Common myeloid progenitor, CD34-positive (primary cell): ENCODE data around the gene MACROD2.
"Not testable (repeated sequence)": the region's sequence is repeated elsewhere in the genome, so short reads cannot be mapped to it uniquely, and the experiment has no call there.

Source experiments
- CTCF ChIA-PET: fragments of 350-600 bp; sonication (Branson Sonifier 250); formaldehyde crosslinking; loops from one replicate; lab custom pipeline; 2021; ENCODE audit warnings: antibody characterized with exemption; lab: Charles Lee
- POLR2A ChIA-PET: fragments of 350-600 bp; sonication (Branson Sonifier 250); formaldehyde crosslinking; loops from one replicate; lab custom pipeline; 2021; ENCODE audit warnings: antibody characterized with exemption; lab: Charles Lee
- DNase-seq, 3 donors: peaks; one replicate each; pipeline versions ENCODE4 v3.0.0 to v3.0.0-alpha.2; 2013
- H3K27ac ChIP-seq, 2 experiments: 1 replicate in 1 of 2; 2 replicates in 1 of 2; pipeline ENCODE4 v1.7.0; 2013; ENCODE audit warnings: inconsistent platforms in 2 of 2, low read length in 2 of 2, mild to moderate bottlenecking in 2 of 2, low read depth in 1 of 2, moderate library complexity in 1 of 2; ENCODE audit not compliant: severe bottlenecking in 2 of 2, insufficient read depth in 1 of 2, poor library complexity in 1 of 2
- H3K27me3 ChIP-seq, 5 experiments: replicated peaks in 2 of 5; 1 replicate in 3 of 5; 2 replicates in 2 of 5; pipeline versions ENCODE4 v1.6.1 to v1.7.0; 2013; ENCODE audit warnings: low read length in 4 of 5, mild to moderate bottlenecking in 2 of 5, moderate library complexity in 2 of 5, inconsistent platforms in 1 of 5; ENCODE audit not compliant: insufficient read depth in 5 of 5, control insufficient read depth in 4 of 5
- H3K36me3 ChIP-seq, 4 experiments: 1 replicate in 2 of 4; 2 replicates in 2 of 4; pipeline versions ENCODE4 v1.6.1 to v1.7.0; 2013; ENCODE audit warnings: low read length in 3 of 4, control low read depth in 1 of 4, mild to moderate bottlenecking in 1 of 4; ENCODE audit not compliant: control insufficient read depth in 4 of 4, insufficient read depth in 4 of 4
- H3K4me1 ChIP-seq, 4 experiments: 1 replicate in 3 of 4; 2 replicates in 1 of 4; pipeline versions ENCODE4 v1.6.1 to v1.7.1; 2013; ENCODE audit warnings: low read length in 3 of 4, mild to moderate bottlenecking in 3 of 4, control low read depth in 1 of 4, inconsistent platforms in 1 of 4, moderate library complexity in 1 of 4; ENCODE audit not compliant: control insufficient read depth in 4 of 4, insufficient read depth in 4 of 4; ENCODE audit errors: control extremely low read depth in 1 of 4
- H3K4me3 ChIP-seq, 7 experiments: 1 replicate in 4 of 7; 2 replicates in 3 of 7; pipeline versions ENCODE4 v1.5.1 to v1.7.0; 2013; ENCODE audit warnings: mild to moderate bottlenecking in 7 of 7, low read length in 6 of 7, moderate library complexity in 6 of 7, inconsistent platforms in 2 of 7, low read depth in 2 of 7, control low read depth in 1 of 7; ENCODE audit not compliant: insufficient read depth in 4 of 7, control insufficient read depth in 1 of 7; ENCODE audit errors: extremely low read depth in 1 of 7
- H3K9me3 ChIP-seq, 5 experiments: 1 replicate in 4 of 5; 2 replicates in 1 of 5; pipeline versions ENCODE4 v1.6.1 to v1.7.1; 2013; ENCODE audit warnings: low read length in 4 of 5, mild to moderate bottlenecking in 2 of 5, inconsistent platforms in 1 of 5, low read depth in 1 of 5, moderate library complexity in 1 of 5; ENCODE audit not compliant: control insufficient read depth in 4 of 5, insufficient read depth in 2 of 5; ENCODE audit errors: control extremely low read depth in 1 of 5
- WGBS: methylation state at CpG from one replicate; pipeline ENCODE4 v1.1.5; 2013; ENCODE audit not compliant: insufficient coverage; 5-methylcytosine and 5-hydroxymethylcytosine counted together

MACROD2 gene

DNA sequence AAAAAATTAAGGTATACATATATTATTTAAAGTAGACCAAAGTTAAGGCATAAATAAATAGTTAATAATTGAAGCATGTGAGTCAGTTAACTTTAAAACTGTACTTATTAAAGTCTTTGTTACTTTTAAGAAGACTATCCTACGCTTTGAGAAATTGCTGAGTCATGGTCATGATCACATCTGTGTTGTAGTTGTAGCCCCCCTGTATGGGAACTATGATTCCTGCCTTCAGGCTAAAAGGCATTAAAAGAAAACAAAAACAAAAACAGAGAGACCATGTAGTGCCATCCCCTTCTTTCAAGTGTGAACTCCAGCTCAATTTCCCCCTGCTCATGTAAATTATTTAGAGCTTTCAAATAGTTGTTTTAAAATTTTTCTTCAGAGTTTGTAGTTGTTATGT is 218.7 kb downstream of the MACROD2 start:
- Histone ChIP-seq H3K9me3 (no peaks in the 10 kb centered on the region), H3K27me3 (no peaks in the 10 kb centered on the region), H3K27ac (no peak overlapping the region), H3K36me3 (no peaks in the 10 kb centered on the region), H3K4me3 (no peak overlapping the region), H3K4me1 (no peaks in the 10 kb centered on the region)
- ChIA-PET CTCF (no interaction called here), POLR2A (no interaction called here)
- no peak for DNase-seq
- WGBS: no CpG with 5 or more reads among the region's 1 CpG

DNA sequence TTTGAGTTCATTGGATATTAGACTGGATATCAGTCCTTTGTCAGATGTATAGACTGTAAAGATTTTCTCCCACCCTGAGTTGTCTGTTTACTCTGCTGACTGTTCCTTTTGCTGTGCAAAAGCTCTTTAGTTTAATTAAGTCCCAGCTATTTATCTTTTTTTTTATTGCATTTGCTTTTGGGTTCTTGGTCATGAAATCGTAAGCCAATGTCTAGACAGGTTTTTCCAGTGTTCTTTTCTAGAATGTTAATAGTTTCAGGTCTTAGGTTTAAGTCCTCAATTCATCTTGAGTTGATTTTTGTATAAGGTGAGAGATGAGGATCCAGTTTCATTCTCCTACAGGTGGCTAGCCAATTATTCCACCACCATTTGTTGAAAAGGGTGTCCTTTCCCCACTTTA is 220.6 kb downstream of the MACROD2 start:
- H3K36me3 ChIP-seq, DNase-seq, H3K27me3 ChIP-seq, POLR2A ChIA-PET, H3K4me1 ChIP-seq, H3K4me3 ChIP-seq, H3K9me3 ChIP-seq, H3K27ac ChIP-seq, CTCF ChIA-PET: not testable (repeated sequence)
- WGBS: 100% methylated on average over 1 of the region's 1 CpG

DNA sequence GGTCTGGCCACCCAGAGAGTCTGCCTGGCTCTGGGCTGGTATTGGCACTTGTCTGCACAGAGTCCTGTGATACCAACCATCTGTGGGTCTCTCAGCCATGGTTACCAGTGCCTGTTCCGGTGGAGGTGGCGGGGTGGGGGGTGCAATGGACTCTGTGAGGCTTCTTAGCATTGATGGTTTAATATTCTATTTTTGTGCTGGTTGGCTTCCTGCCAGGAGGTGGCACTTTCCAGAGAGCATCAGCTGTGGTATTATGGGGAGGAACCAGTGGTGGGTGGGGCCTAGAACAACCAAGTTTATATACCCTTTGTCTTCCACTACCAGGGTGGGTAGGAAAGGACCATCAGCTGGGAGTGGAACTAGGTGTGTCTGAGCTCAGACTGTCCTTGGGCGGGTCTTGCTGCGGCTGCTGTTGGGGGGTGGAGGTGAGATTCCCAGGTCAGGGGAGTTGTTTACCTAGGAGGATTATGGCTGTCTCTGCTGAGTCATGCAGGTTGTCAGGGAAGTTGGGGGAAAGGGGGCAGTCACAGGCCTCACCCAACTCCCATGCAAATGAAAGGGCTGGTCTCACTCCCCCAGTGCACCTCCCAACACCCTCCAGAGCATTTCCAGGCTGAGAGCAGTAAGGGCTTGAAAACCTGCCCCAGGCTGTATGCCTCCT is 224.6 kb downstream of the MACROD2 start:
- no peak overlapping the region for H3K27ac ChIP-seq
- no peaks in the 10 kb centered on the region for H3K36me3 ChIP-seq
- no peak overlapping the region for H3K4me3 ChIP-seq
- POLR2A ChIA-PET: no interaction called here
- peaks cover 0 to 3% (median 0%) of the 10 kb centered on the region in 5 experiments for H3K27me3 ChIP-seq
- DNase-seq: no peak
- no peaks in the 10 kb centered on the region for H3K4me1 ChIP-seq
- WGBS: no CpG with 5 or more reads among the region's 4 CpGs
- CTCF ChIA-PET: no interaction called here
- no peaks in the 10 kb centered on the region for H3K9me3 ChIP-seq

DNA sequence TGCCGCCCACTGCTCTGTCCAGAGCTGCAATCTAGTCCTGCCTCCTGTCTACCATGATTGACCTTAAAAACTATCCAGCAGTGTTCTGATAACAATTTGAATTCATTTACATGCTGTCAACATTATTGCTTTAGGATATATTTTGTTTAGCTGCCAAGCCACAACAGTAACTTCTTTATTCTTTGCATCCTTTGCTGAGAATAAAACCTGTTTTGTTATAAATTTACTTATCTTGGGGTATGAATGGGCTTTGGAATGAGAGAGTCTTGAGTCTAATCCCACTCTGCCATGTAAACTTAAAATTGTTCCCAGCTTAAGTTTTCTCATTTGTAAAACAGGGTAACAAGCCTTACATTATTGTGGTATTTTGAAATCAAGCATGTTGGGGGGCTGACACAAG is 225.7 kb downstream of the MACROD2 start:
- DNase-seq: no peak
- H3K27me3 ChIP-seq: peaks cover 0 to 4% (median 3%) of the 10 kb centered on the region in 5 experiments
- no CpG with 5 or more reads among the region's 1 CpG for WGBS
- ChIA-PET CTCF (no interaction called here), POLR2A (no interaction called here)
- H3K4me1 ChIP-seq: no peaks in the 10 kb centered on the region
- H3K9me3 ChIP-seq: peaks cover 0 to 1% (median 0%) of the 10 kb centered on the region in 5 experiments
- H3K27ac ChIP-seq: no peak overlapping the region
- H3K4me3 ChIP-seq: no peak overlapping the region
- no peaks in the 10 kb centered on the region for H3K36me3 ChIP-seq

DNA sequence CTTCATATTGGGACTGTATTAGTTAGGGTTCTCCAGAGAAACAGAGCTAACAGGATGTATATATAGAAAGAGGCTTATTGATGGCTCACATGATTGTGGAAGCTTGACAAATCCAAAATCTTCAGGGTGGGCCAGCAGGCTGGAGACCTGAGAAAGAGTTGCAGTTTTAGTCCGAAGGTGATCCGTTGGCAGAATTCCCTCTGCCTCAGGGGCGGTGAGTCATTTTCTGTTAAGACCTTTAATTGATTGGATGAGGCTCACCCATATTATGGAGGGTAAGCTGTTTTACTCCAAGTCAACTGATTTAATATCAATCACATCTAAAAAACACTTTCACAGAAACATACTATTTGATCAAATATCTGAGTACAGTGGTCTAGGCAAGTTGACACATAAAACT is 228.5 kb downstream of the MACROD2 start:
- Histone ChIP-seq H3K27ac (no peak overlapping the region), H3K4me3 (no peak overlapping the region), H3K4me1 (no peaks in the 10 kb centered on the region), H3K36me3 (no peaks in the 10 kb centered on the region), H3K27me3 (peaks cover 0 to 5% (median 5%) of the 10 kb centered on the region in 5 experiments), H3K9me3 (peaks cover 0 to 1% (median 0%) of the 10 kb centered on the region in 5 experiments)
- ChIA-PET POLR2A (no interaction called here), CTCF (interaction anchor here (2.0 kb wide), 1 partner anchor 15 kb away, joined by 4 read pairs; no protein-coding TSS in a partner anchor)
- no CpG with 5 or more reads among the region's 3 CpGs for WGBS
- DNase-seq: no peak

DNA sequence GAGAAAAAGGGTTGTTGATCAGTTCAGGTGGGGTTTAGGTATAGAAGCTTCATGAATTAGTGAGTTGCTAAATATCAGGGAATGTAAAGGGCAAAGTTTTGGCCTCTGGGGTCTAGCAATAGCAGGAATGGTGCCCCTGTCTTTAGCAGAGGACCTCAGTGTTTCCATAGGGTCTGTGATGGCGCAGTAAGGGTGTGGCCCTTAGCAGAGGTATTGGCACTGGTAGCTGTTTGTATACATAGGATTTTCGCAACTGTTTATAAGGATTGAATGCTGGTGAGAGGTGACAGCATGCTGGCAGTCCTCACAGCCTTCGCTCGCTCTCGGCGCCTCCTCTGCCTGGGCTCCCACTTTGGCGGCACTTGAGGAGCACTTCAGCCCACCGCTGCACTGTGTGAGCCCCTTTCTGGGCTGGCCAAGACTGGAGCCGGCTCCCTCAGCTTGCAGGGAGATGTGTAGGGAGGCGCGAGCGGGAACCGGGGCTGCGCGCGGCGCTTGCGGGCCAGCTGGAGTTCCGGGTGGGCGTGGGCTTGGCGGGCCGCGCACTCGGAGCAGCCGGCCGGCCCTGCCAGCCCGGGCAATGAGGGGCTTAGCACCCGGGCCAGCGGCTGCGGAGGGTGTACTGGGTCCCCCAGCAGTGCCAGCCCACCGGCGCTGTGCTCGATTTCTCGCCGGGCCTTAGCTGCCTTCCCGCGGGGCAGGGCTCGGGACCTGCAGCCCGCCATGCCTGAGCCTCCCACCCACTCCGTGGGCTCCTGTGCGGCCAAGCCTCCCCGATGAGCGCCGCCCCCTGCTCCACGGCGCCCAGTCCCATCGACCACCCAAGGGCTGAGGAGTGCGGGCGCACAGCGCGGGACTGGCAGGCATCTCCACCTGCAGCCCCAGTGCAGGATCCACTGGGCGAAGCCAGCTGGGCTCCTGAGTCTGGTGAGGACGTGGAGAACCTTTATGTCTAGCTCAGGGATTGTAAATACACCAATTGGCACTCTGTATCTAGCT is 231.0 kb downstream of the MACROD2 start:
- H3K4me1 ChIP-seq, H3K27ac ChIP-seq, CTCF ChIA-PET, H3K36me3 ChIP-seq, H3K9me3 ChIP-seq, POLR2A ChIA-PET, H3K27me3 ChIP-seq, DNase-seq: not testable (repeated sequence)
- WGBS: 35% methylated on average over 31 of the region's 53 CpGs
- peak overlapping the region in 2 of 7 experiments; percentile 33 to 52 for H3K4me3 ChIP-seq

DNA sequence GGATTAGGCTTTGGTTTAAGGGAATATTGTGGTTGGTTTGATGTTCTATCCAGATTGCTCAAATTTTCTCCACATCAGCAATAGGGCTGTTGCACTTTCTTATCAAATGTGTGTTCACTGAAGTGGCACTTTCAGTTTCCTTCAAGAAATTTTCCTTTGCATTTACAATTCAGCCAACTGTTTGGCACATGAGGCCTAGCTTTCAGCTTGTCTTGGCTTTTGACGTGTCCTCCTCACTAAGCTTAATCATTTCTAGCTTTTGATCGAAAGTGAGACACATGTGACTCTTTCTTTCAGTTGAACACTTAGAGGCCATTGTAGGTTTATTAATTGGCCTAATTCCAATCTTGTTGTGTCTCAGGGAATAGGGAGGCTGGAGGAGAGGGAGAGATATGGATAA is 237.3 kb downstream of the MACROD2 start:
- no peaks in the 10 kb centered on the region for H3K36me3 ChIP-seq
- H3K27me3 ChIP-seq: no peaks in the 10 kb centered on the region
- peaks cover 0 to 3% (median 0%) of the 10 kb centered on the region in 5 experiments for H3K9me3 ChIP-seq
- H3K4me3 ChIP-seq: no peak overlapping the region
- H3K27ac ChIP-seq: no peak overlapping the region
- CTCF ChIA-PET: no interaction called here
- DNase-seq: no peak
- POLR2A ChIA-PET: no interaction called here
- 100% methylated on average over 2 of the region's 2 CpGs for WGBS
- no peaks in the 10 kb centered on the region for H3K4me1 ChIP-seq
